Stimulated activated CD8-positive, alpha-beta memory T cell treated with anti-CD3 and anti-CD28 coated beads, Interleukin-15, amount 100 ng/mL, for 1 hour (primary cell): ENCODE results near the gene NUDT4.
A peak's percentile ranks its signal among the peaks of the same experiment; 100 is the strongest.

Source experiments
- DNase-seq: peaks from one replicate; pipeline ENCODE4 v3.0.0-alpha.2; 2020; ENCODE audit warnings: low read depth

The NUDT4 gene

DNA sequence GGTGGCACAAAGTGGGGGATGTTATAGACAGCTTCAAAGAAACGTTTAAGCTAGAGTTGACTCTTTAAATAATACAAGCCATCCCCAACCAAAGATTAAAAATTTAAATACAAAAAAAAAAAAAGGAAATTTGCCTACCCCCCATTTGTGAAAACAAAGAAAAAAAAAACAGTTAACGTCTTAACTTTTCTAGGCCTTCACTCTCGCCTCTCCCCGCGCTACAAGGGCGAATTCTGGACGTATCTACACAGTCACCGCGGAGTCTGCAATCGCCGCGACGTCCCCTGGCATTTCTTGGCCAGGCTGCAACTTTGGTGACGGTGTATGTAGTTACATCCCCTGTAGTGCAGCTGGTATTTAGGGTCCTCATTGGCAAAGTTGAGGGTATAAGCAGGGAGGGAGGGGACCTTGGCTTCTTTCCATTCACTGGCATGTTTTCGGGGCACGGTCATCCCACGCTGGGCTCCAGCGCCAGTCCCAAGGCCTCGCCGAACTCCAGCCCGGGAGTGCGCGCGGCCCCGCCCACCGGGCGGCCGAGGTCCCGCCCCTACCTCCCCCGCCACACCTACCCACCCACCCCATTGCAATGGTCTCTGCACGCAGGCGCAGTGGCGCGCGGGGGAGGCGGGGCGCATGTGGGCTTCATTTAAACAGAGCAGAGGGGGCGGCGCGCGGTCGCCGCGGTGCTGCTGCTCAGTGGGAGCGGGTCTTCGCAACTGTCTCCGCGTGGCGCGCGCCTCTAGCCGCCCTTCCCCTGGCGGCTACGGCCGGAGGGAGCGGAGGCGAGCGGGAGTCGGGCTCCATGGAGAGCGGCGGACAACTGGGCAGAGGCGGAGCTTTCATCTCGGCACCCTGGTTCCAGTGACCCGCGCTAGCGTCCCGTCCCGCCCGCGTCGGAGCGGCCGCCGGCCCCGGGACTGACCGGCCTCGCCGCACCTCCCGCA lies at the start of gene NUDT4:
TSS of gene NUDT4 (plus strand) at position 674 of the 944 bp plus-strand sequence. CDS start 398 bp downstream, outside the sequence.
- DNase-seq = peak; percentile 92

DNA sequence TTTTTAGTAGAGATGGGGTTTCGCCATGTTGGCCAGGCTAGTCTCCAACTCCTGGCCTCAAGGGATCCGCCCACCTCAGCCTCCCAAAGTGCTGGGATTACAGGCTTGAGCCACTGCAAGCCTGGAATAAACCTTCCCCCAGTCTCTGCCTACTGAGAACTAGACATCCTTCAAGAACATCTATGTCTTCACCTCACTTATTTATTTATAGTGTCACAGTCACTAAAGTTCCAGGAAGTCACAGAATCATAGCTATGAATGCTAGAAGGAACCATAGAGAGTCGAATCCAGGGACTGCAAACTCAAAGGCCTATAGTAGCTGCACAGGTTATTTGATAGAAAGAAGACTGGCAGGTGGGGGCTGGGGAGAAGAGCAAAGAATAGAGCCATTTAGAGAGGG lies 44.7 kb upstream of the NUDT4 start:
- DNase-seq = no peak

DNA sequence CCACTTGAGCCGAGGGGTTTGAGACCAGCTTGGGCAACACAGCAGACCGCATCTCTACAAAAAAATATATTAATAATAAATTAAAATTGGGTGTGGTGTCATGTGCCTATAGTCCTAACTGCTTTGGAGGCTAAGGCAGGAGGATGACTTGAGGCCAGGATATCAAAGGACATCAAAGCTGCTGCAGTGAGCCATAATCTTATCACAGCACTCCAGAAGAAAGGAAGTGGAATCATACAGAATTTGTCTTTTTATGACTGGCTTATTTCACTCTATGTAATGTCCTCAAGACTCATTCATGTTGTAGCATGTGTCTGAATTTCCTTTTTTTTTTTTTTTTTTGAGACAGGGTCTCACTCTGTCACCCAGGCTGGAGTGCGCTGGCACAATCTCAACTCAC lies 43.9 kb upstream of the NUDT4 start:
- DNase-seq = no peak

DNA sequence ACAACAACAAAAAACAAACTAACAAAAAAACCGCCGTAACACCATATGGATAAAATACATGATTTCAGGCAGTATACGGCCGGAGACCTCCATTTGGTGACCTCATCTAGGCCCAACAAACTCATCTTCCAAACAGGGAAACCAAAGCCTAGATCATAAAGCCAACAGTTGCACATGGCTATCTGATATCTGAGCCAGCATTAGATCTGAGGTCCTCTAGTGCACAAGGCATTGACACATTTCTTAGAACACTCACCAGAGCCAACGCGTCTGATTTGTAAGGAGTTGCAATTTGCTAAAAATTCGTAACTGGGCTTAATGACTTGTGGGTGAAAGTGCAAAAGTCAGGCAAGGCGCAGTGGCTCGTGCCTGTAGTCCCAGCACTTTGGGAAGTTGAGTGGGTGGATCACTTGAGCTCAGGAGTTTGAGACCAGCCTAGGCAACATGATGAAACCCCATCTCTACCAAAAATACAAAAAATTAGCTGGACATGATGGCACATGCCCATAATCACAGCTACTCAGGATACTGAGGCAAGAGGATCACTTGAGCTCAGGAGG lies 42.0 kb upstream of the NUDT4 start:
- DNase-seq = no peak

DNA sequence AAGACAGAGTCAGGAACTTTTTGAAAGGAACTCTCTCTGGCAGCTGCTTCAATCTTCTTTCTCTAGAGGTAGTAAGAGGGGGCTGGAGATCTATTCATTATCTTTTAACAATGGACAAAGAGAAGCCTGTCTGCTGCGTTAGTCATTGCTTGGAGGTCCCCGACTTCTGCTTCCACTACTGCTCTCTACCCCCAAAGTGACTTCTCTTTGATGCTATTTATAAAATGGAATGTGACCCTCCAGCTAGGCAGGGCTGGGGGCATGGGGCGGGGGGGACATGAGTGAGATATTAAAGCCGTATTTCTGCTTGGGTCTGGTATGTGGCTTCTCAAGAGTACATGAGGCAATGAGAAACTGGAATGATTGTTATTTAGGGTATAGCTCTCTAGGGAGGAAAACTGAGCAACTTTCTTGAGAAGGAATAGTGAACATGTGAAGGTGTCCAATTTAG lies 41.4 kb upstream of the NUDT4 start:
- DNase-seq = no peak

DNA sequence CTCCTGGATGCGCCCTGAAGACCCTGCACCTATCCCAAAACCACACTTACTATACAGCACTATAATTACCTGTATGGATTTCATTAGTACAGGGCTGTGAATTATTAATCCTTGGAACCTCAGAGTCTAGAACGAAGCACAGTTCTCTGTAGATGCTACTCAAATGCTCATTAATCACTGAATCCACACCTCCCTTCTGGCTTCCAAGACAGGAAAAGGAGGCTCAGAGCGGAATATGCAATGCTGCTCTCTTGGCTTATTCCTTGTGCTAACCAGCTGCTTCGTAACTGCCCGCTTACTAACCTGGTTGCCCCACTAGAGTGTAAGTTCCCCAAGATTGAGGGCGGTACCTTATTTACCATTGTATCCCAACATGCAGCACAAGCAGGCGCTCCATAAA lies 39.1 kb upstream of the NUDT4 start:
- DNase-seq = no peak

DNA sequence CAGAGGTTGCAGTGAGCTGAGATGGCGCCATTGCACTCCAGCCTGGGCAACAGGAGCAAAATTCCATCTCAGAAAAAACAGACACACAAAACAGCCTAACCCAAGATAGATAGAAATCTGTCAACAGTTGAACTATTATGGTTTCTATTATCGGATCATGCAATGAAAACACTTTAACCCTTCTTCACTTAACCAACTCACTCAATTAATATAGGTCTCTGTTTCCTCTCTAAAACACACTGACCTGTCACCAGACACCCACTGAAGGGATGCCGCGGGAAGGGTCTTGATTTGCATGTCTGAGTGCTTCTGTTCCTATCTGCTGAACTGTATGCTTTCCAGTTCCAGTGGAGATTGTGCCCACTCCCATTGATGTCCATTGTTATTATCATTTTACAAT lies 38.0 kb upstream of the NUDT4 start:
- no peak for DNase-seq

DNA sequence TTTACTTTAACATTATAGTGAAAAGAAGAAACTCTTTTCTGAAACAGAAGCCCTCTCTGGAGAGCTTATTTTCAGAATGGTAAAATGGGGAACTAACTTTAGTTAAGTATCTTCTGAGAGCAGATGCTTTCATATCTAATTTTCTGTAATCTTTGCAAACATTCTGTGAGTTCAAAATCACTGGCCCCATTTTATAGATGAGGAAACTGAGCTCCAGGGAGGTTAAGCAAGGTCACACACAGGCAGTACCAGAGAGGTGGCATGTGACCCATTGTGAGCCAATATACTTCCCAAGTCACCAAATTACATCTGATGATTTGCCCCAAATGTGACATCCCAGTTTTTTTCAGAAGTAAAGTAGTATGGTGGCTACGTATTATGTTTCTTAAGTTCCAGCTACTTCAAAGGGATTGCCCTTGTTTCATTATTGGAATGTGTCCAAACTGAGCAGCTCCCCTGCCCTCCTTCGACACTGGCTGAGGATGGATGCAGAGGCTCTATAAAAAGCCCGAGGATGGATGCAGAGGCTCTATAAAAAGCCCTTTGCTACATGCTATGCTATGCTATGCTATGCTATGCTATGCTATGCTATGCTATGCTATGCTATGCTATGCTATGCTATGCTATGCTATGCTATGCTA lies 36.2 kb upstream of the NUDT4 start:
- no peak for DNase-seq

DNA sequence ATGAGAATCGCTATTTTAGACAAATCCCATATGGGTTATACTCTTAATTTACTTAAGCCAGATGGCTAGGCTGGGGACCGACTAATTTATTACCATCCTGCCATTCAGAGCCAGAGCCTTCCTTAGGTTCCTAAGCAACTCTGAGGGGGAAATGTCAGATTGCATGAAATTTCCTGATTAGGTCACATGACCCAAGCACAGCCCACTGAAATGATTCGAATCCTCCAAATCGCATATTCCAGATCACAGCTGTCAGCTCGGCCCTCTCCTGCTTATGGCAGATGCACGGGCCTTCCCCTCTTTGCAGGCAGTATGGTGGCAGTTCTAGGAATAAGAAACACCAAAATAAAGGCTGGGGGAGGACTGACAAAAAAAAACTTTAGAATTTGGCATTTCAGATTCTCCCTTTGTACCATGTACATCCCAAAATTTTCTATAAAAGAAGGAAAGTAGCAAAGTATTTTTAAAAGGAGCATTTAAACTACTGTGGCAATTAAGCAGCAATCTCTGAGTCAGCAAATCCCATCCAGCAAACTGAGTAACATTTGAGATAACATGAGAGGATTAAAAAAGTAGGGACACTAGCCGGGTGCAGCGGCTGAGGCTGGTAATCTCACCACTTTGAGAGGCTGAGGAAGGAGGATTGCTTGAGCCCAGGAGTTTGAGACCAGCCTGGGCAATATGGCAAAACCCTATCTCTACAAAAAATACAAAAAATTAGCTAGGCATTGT lies 30.5 kb upstream of the NUDT4 start:
- no peak for DNase-seq

DNA sequence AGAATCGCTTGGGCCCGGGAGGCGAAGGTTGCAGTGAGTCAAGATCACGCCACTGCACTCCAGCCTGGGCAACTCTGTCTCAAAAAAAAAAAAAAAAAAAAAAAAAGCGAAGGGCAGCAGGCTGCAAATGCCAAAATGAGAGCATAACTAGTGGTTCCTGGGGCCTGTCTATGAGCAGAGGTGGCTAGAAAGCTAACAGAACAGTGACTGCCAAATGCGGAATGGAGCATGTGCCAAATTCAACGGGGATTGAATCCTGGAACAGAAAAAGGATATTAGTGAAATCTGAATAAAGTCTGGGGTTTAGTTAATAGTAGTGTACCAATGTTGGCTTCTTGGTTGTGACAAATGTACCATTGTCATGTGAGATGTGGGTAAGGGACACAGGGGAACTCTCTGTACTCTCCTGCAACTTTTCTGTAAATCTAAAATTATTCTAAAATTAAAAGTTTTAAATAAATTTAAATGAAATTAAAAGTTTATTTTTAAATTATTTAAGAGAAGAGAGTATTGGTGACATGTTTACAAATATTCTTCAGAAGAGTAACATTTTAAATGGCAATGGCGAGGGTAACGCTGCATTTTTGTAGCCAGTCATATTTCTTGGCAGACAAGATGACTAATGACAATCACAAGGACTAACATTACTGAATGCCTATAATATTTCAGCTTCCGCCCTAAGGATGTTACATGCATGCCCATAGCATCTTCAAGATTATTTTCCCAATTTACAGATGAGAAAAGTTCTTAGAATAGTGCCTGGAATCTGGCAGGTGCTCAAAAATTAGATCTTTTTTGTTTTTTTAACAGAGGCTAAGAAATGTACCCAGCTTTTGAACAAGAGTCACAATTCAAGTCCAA lies 28.9 kb upstream of the NUDT4 start:
- no peak for DNase-seq

DNA sequence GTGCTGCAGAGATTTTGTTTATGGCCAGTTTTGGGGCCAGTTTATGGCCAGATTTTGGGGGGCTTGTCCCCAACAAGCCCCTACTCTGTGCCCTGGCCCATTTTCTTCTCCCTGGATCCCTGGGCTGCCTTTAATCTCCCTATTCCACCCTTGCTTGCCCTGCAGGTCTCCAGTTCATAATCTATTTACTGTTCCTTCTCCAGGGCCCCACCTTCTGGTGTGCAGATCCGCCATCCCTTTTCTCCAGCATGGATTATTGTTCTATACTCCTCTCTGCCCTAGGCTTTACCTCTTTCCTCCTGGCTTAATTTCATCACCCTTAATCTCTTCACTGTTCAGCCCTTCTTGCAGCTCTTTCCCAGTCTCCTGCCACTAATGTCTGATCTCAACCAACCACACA lies 26.0 kb upstream of the NUDT4 start:
- no peak for DNase-seq

DNA sequence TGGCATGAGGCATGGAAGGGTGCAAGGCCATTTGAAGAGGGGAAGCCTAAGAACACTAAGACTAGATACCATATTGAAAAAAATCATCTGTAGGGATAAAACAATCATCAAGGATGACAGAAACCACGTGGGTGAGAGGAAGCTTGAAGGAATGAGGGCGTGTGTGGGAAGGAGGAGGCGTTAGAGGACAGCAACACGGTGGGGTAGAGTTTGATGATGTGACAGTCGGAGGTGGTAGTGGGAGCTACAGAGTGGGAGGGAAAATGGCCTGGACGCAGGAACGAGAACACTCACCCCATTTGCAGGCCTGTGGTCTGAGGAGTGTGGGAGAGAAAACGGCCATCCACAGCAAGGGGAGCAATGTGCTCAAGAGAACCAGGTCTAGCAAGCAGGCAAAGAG lies 25.4 kb upstream of the NUDT4 start:
- DNase-seq = no peak

DNA sequence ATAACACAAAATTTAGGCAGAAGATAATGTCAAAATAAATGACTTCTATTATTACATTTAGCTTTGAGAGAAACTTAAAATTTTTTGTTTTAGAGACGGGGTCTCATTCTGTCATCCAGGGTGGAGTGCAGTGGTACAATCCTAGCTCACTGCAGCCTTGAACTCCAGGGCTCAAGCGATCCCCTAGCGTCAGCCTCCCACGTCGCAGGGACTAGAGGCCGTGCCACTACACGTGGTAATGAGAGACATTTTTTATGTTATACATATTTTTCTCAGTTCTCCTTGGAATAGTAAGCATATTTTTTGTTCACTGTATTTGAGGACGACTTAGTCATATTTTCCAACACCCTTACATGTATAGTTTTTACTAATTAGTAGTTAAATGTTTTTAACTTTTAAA lies 21.5 kb upstream of the NUDT4 start:
- no peak for DNase-seq

DNA sequence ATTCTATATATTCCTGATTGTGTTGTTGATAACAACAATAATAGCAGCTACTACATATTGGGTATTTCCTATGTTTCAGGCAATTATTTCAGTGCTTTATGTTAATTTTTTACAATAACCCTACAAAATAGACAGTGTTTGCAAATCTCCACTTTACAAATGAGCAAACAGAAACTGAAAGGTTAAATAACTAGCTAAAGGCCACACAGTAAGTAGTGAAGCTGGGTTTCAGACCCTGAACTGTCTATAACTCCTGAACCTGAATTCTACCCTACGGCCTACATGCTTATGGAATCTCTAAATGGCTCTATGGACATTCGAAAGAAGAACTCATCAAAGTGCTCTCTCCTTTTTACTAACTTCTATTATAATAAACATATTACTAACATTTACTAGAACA lies 19.7 kb upstream of the NUDT4 start:
- no peak for DNase-seq

DNA sequence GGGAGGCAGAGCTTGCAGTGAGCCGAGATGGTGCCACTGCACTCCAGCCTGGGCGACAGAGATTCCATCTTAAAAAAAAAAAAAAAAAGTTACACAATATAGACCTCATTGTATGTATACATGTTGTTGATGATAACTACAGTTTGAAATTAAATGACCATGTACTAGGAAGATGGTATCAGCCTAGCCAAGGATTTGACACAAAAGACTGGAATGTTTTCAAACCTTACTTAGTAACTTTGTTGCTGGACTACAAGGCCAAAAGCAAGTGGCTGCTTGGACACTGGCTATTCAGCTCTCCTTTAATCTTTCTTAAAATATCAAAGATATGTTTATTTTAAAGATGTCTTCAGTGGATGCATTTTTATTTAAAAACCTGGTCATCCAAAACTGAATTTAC lies 18.9 kb upstream of the NUDT4 start:
- DNase-seq = no peak

DNA sequence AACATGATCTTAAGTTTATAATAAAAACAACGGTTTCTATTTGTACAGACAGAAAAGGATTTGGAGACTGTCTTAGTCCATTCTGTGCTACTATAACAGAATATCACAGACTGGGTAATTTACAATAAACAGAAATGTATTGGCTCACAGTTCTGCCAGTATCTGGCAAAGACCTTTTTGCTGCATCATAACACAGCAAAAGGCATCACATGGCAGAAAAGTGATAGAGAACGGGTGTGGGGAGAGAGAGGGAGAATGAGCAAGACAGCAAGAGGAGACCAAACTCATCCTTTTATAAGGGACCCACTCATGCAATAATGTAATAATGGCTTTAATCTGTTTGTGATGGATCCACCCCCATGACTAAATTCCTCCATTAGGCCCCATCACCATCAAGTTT lies 17.0 kb upstream of the NUDT4 start:
- DNase-seq = no peak

DNA sequence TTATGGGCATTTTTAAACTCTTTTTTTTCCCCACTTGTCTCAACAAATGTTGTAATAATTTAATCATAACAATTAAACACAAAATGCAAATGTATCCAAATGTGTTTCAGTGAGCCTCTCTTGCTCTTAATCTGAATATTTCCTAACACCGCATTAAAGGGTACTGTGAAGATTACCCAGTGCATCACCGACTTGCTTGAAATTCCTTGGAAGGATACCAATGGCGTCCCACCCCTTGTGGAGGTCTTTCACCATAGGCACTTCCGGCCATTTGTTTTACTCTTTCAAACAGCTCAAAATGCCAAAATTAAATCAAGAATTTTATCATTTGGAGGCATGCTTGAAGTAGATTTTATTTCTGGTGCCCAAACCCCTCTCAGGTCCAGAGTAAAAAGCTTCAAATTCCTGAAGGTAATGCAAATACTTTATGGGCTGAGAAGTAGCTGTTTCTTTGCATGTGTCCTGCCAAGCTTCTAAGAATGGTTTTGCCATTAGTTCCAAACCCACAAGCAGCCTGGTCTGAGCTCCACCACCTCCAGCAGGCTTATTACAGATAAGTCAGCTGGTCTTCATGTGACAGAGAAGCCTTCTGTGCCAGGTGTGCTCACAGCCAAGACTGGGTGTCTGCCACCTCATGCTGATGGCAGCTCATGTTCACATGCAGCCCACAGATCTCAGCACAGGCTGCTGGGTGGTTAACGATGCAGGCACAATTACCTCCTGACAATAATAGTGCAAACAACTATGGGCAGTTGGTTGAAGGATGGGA lies 16.4 kb upstream of the NUDT4 start:
- no peak for DNase-seq

DNA sequence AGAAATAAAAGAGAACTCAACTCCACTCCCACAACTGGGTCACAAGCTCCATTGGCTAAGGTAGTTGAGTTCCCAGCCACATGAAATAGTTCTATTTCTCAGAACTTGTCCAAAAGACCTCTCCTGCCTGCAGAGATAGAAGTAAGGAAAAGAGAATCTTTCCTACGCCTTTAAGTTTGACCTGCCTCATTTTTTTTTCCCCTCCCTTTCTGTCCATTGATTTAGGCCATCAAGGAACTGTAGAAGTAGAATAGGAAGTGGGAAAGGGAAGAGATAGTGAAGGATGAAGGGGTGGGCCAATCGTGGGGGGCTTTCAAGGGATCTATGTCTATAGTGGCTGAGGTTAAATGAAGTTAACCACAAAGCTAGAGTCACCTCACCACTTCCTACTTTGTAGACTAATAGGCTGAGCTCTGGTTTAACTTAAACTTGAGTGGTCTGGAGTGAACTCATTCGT lies 13.9 kb upstream of the NUDT4 start:
- no peak for DNase-seq

DNA sequence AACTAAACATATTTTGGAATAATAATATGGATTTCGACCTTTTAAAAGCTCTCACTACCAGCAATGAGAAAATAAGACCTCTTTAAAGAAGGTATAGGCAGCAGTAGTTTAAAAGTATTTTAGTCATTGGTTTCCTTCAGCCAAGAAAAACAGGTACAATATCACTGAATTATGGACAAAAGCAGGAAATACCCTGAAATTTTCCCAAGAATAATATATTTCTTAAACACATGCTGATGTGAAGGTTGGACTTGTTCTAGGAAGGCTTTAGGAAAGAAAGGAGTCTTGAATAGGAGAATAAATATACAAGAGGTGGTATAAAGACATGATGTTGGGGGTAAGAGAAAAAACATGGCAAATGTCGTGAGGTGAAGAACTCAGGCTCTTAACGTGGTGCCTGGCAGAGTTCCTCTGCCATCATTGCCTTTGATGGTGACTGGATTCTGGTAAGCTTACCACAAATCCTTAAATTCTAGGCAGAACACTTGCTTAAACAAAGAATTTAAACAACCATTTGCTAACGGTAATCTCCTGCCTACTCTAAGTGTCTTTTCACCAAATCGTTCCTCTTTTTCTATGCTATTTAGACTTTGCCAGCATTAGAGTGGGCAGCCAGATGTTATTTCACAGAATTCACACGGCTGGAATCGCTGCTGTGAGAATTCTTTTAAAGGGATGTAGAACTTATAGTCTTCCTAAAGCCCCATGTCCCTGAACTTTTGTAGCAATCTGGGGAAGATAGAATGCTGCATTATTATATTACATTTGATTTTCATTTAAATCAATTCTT lies 11.9 kb upstream of the NUDT4 start:
- DNase-seq = no peak

DNA sequence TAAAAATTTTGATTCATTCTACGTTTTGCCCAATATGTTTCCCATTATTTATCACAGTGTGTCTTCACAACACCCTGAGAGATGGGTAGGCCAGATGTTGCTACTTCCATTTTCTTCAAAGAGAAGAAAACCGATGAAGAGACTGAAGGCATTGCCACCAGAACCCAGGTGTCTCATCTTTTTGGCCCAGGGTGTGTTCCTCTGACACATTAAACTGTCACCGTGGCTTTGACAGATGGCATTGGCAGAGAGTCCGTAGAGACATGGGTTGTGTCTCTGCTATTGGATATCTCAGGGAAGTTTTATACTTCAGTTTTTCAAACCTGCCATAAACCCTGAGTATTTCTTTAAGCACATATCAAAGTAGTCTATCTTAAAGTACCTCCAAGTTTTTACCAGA lies 11.3 kb upstream of the NUDT4 start:
- DNase-seq = no peak
